GM21529 (cell line): ENCODE measurements around the gene SEMA6A.

Source experiments
- ATAC-seq: cut with Tn5 transposase; IDR thresholded peaks from one replicate; pipeline ENCODE4 v1.9.1; 2021; ENCODE audit not compliant: unreplicated experiment

Gene SEMA6A

GRCh38 chr5:116466727-116467464, 107.7 kb downstream of the SEMA6A start:
- ATAC-seq: no peak

- no peak for ATAC-seq
Measured at GRCh38 chr5:116465411-116465810, 109.2 kb downstream of the SEMA6A start.

DNA sequence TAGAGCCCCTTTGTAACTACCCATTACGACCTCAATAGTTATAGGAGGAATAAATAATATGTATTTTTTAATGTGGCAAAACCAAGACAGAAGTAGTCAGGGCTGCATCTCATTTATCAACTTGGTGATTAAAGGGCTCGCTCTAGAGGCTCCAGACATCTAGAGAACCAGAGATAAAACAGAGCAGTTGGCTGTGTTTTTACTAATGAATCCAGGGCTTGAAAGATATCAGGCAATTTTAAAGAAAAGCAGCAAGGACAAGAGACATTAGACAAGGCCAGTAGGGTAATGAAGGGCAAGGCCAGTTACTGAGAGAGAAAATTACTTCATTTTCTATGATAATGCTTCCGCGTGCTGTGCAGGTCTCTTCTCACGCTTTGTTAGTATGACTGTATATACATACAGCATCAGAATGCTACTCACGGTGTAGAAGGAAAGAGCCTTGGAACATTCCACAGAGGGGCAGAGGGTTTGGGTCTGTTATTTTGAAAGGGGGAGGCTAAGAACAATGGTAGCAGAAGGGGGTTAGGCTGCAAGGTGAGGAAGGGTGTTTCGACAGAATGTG, 110.4 kb downstream of the SEMA6A start:
- ATAC-seq: no peak

GRCh38 chr5:116462500-116462899, 112.1 kb downstream of the SEMA6A start:
- no peak for ATAC-seq

- no peak for ATAC-seq
Measured at GRCh38 chr5:116459301-116459700, 115.3 kb downstream of the SEMA6A start.

DNA sequence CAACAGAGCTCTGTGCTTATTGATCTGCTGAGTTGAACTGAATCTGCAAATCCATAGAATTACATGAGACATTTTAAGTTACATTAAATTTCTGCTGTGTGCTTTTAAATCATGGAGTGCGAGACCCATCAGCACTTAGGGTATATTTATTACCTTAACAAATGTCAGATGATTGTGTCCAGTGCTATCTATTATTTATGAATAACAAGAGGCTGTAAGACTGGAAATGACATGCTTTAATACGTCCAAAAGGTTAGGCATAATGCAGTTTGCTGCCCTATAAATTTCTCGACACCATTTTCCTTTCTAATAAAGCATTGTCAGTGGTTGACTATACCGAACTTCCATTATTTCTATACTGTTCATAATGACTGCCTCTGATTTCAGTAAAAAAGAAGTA, 117.6 kb downstream of the SEMA6A start:
- ATAC-seq: no peak

DNA sequence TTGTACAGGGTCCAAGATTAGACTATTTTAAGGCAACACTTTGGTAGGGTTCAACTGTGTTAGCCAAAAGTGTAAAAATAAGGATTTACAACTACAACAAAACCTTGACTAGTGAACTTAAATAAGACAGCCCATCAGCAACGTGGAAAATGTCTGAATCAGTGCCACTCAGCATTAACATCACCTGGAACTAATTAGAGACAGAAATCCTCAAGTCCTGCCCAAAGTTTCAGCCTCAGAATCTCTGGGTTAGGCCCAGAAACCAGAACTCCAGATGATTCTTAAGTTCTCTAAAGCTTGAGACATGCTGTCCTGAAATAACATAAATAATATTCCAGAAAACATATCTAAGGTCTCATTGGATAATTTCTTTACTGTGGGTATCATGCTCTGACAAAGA, 118.6 kb downstream of the SEMA6A start:
- no peak for ATAC-seq

DNA sequence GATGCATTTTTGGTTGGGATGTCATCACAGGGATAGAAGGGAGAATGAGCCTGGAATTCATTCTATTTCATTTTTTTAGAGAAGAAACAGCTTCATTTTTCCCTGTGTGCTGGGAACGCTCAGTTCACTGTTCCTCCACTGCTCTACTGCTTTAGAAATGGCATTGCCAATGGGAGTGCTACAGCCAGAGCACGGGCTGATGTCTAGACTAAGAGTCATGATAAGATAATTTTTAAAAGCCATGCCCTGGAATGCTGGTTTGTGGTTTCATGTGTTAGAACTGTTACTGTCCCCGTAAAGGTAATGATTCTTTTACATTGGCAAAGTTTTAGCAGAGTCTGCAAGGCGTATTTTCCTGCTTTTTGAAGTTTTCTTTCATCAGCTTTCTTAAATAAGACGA, 119.6 kb downstream of the SEMA6A start:
- ATAC-seq: no peak

GRCh38 chr5:116454417-116454927, 120.2 kb downstream of the SEMA6A start:
- ATAC-seq: peak; percentile 100

GRCh38 chr5:116453988-116454411, 120.6 kb downstream of the SEMA6A start:
- ATAC-seq: no peak

GRCh38 chr5:116452774-116453368, 121.8 kb downstream of the SEMA6A start:
- no peak for ATAC-seq

DNA sequence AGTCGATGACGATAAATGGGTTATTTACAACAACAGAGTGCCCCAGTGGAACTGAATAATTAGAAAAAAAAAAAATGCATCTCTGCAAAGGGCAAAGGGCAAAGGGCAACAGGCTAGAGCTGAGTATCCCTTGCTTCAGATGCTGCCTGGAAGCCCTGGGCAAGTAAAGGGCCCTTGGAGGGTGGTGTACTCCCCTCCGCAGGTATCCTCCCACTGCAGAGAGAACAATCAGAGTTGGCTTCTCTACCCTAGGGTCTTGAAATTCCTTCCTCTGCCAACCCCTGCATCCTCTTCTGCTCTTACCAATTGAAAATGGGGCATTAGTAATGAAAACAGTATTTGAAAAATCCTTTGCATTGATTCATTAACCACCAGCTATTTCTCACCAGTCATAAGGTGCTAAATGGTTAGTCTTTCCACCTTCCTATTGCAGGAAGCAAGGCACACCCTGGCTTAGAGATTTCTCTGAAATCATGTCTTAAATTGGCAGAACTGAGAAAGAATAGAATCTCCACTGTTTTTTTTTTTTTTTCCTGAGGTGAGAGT, 122.6 kb downstream of the SEMA6A start:
- no peak for ATAC-seq

DNA sequence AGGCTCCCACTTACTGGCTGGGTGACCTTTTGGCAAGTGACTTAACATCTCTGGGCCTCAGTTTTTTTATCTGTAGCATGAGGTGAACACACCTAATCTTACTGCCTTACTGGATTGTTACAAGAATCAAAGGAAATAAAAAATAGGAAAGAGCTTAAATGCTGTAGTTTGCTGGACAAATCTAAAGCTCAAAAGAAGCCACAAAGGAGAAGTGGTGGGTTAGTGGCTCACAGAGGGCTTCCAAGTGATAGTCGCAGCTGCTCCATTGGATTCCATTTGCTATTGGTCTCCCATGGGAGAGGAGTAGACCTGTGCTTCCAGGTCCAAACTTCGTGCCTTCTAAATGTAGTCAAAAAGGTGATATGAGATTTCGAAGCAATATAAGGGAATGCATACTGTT, 123.6 kb downstream of the SEMA6A start:
- ATAC-seq: no peak

DNA sequence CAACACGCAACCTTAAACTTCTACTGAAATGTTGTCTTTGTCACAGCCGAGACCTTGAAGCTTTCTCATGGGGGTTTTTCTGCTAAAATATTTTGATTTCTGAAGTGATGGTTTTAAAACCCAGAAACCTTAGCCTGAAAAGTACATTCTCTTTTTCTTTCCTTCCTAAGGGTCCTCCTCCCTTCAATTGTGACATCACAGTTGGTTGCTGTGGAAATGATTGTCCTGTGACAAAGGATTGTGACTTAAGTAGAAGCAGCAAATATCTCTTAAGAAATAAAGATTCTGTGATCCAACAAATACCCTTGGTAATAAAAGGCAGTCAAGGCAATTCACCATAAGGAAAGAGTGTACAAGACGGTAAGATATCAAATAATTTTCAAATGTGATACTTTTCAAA, 125.2 kb downstream of the SEMA6A start:
- ATAC-seq: no peak

- ATAC-seq: no peak
Measured at GRCh38 chr5:116448870-116449427, 125.7 kb downstream of the SEMA6A start.

GRCh38 chr5:116448450-116448849, 126.2 kb downstream of the SEMA6A start:
- ATAC-seq: no peak

DNA sequence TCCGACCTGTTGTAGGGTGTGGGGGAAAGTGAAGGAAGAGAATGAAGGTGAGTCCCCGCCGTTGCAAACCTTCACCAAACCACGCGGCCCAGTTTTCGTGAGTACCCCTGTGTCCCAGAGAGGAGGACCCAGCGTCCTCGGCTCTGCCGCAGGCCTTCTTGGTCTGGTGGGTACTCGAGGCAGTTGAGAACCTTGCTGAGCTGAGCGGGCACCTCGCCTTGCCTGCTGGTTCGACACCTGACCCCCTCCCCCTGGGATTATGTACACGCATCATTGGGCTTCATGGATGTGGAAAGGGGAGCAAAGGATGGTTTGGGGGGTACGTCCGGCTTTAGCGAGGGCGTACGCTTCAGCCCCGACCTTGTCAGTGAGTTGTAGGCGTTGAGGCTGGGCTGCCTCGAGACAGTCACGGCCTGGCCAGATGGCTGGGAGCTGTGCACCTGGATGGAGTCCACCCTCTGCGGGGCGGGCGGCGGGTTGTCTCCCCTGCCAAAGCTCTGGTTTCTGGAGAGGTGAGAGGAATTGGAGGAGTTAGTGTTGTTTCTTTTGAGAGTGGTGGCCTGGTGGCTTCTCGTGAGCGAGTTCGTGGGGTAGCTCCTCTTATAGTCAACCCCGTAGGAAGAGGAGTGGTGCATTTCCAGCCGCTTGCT, 128.1 kb downstream of the SEMA6A start:
- no peak for ATAC-seq

GRCh38 chr5:116445311-116445710, 129.3 kb downstream of the SEMA6A start:
- no peak for ATAC-seq

GRCh38 chr5:116444373-116445295, 130.0 kb downstream of the SEMA6A start:
- ATAC-seq: no peak

DNA sequence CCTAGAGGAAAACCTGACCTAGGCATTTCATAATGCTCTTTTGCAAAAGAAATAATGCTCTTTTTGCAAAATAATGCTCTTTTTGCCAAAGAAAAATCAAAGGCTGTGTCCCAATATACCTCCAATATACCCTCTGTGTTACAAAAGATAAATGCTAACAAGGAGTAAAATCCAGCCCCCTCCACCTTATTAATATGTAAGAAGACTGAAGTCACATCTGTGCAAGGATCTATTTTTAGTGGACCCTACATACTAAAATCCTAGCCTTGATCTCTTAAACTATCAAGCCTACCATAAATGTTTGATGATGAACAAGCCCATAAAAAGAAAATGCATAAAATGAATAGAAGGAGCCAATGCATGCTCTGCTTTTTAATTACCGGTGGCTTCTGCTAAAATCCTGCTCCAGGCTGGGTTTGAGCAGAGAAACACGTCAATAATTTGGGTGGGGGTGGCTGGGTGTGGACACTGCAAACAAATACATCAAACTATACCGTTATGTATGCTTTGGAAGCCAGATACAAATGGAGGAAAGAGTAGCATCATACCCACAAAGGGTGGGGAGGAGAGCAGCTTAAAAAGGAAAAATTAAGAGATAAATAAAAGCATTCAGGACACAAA, 131.6 kb downstream of the SEMA6A start:
- no peak for ATAC-seq
